Measurements from ENCODE around the gene EFNA5.

Gene EFNA5

DNA sequence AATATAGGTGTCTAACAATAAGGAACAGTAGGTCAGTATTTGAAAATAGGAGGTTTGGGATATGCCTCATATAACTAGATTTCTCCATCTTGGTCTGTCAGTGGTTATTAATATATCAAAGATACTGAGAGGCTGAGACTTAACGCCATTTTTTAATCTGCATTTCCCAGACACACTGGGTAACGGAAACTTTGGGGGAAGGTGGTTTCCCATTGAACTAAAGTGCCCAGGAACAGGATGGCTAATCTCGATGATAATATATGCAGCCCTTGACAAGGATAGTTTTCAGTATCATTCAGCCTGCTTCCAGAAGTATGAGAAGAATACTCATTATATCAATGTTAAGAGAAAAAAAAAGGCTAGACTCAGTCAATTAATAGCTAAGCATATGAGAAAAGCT lies 30.7 kb downstream of the EFNA5 start:
- no peak for DNase-seq

DNA sequence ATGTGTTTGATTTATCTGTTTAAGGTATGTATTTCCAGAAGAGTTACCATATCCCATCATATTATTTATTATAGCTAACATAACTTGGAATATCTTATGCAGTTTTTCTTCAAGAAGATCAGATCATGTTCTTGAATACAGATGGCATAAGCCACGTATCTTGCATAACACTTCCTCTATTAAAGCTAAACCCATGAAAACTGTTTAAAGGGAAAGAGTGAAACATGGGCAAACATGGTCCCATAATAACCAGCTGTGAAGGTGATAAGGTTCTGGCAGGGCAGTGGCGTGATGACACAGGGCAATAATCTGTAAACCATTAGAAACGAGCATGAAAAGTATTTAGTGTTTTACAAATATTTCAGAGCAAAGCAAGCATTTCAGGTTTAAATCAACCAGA lies 34.2 kb downstream of the EFNA5 start:
- DNase-seq = no peak

DNA sequence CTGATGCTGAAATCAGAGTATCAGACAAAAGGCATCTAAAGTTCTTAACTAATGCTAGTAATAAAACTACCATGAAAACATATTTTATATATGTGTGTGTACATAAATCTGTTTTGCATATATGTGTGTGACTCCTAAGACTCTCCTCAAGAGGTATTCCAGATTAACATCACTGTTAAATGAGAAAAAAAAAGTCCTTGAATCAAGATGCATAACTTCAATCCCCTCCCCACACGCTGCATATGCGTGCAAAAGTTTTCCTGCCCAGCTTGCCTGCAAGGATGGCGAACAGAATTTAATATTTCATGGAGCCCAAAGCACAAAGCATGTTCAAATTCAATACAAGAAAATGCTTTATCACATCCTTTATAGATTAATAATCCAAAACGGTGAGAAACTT lies 34.7 kb downstream of the EFNA5 start:
- no peak for DNase-seq

DNA sequence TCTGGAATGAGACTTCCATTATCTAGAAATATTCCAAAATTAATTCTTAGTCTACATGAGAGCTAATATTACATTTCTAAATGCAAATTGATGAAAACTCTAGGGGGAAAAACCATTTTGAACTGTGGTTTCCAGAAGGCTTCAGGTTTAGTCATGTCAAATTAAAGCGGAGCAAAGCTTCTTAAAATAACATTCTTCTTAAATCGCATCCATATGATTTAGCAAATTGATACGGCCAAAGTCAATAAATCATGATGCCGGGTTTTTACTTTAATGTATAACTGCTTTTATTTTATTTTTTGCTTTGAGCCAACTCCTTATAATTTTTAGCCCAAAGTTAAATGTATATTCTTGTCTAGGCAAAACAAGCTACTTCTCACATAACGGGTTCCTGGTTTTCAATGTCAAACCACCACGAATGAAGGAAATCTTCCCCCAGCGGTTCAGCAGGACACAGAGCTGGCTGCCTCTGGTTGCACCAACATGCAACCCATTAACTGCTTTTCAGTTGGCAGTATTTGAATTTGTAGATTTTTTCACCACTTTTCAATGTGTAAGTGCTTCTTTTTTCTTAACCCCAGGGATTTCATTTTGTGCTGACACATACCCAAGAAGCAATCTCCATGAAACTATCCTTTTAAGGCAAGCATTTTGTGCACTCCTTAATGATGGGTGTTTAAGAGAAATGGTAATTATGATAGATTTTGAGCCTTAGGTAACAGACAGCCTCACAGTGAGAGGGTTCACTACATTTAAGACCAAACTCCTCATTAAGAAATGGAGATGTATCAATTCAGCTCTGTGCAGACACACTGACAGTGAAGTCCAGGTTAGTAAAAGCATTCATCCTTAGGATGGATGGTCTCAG lies 35.5 kb downstream of the EFNA5 start:
- DNase-seq = no peak

DNA sequence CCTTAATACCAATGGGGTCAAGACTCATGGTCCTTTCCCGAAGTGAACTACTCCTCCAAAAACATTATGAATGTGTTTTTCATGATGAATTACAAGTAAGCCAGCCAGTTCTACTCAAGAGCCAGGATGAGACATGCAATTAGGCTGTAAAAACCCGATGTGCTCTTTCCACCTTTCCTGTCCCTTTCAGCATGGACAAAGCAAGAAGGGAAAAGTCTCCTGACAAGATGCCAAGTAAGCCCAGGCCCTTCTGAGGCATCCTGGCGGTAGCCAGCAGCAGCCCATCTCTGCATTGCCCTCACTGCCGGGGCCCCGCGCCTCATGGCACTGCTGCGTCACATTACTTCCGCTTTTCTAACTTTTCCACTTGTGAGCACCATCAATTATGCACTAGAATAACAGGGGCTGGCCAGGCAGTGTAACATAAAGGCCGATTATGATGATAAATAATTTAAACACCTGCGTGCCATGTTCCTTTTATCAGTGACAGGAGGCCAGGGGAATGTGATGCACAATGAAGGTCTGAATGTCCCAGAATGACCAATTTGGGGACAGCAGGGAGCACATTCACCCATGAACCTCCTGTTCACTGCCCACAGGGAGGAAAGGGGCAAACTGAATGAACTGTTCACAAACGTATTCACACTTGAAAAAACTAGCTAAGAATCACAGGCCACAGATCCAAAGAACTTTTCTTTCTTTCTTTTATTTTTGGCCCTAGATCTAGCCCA lies 37.4 kb downstream of the EFNA5 start:
- peak in 1 of 2 experiments; percentile 82 for DNase-seq

DNA sequence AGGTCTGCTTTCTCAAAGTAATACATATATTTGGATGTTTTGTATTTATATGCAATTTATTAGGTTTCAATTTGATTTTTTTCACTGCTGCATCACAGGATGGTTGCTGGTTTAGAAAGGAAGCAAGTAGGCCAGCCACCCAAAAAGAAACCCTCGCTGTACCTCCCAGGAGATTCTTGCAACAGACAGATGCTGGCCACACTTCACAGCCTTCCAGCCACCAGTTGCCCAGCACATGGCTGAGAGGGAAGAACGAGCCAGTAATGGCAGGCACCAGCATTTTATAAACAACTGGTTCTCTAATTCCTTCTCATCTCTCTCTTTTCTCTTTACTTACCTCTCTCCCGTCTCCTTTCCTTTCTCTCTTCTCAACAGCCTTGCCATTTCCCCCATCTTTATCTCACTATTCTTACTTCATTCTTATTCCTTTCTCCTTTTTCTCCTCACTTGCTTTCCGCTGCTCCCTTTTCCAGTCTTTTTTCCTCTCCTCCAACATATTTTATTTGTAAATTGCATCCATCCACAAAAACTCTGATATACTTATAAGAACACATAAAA lies 38.9 kb downstream of the EFNA5 start:
- DNase-seq = no peak

DNA sequence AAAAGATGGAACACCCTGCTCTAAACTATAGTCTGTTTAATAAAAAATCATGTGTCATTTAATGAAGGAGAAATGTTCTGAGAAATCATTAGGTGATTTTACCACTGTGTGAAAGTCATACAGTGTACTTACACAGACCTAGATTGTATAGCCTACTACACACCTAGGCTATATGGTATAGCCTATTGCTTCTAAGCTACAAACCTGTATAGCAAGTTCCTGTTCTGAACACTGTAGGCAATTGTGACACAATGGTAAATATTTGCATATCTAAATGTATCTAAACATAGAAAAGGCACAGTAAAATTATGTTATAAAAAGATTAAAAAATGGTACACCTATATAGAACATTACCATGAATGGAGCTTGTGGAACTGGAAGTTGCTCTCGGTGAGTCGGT lies 40.6 kb downstream of the EFNA5 start:
- no peak for DNase-seq

DNA sequence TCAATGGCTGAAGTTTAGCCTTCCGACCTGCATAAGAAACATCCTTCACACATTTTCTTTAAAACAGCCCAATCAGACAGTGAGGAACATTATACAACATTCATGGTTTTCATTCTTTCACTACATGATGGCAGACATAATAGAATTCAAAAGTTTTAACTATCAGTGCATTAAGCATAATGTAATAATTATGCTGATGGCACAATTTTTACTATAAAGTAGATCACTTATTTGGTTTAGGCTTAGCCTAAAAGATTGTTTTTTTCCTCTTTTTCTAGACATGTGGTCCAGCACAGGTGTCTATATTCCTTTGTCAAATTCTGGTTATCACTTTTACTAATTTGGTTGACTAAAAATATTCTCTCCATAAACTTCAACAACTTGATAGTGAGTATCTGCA lies 46.5 kb downstream of the EFNA5 start:
- DNase-seq = no peak

DNA sequence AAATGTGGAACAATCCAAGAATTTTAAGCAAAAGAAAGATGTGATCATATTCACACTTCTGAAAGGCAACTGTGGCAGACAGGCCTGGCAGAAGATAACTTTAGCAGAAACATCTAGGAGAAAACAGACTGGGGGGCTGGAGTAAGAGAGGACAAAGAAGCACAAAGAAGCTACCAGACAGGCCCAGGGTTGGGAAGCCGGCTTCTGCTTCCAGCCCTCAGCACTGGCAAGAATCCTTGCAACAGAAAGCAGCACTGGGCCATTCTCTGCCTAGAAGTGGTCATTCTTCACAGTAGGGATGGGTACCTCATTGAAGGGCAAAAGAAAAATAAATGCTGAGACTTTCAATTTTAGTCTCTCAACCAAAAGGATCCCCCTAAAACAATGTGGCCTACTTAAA lies 49.6 kb downstream of the EFNA5 start:
- no peak for DNase-seq

DNA sequence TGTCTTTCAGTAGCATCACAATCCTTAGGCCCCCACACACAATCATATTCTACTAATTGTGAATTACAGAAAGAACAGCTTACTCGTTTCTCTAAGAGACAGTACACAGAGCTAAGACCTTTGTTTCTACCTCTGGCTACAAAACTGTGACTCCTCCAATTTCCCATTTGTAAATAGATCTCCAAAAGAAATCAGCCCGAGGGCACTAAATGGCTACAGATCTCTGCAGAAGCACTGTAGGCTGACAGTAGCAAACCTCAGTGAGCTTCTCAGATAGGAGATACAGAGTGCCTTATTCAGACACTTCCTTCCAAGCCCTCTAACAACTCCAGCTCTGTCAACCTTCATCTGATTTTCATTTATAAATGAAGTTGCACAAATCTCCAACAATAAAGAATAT lies 51.0 kb downstream of the EFNA5 start:
- no peak for DNase-seq

DNA sequence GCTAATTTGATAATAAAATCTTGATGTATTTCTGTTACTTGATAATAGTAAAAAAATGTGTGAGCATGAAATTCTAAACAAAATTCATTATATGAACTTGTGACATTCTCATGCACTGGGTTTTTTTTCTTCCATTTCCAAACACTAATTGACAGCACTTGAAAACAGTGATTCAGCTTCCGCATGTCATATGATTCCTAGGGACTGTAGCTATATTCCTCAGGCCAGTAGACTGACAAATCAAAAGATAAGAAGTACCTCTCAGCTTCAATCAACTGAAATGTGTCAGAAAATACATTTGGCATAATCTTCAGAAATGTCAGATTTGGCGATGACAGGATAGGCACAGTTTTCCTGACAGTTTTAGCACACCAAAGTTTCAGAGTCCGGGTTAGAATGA lies 52.5 kb downstream of the EFNA5 start:
- peak in 1 of 2 experiments; percentile 5 for DNase-seq

DNA sequence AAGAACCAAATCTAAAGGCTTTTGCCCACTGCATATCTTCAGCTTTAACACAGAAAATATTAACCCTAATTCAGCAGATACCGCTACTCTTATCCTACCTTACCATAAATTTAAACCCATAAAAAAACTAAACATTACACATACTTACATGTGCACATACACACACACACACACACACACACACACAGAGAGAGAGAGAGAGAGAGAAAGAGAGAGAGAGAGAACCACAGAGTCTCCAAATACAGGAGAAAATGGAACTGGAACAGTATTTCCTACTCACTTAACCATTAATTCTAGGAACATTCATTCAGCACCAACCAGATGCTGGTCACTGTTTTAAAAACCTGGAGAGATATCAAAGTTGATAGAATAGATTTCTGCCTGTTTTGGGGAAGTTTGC lies 53.7 kb downstream of the EFNA5 start:
- DNase-seq = no peak

DNA sequence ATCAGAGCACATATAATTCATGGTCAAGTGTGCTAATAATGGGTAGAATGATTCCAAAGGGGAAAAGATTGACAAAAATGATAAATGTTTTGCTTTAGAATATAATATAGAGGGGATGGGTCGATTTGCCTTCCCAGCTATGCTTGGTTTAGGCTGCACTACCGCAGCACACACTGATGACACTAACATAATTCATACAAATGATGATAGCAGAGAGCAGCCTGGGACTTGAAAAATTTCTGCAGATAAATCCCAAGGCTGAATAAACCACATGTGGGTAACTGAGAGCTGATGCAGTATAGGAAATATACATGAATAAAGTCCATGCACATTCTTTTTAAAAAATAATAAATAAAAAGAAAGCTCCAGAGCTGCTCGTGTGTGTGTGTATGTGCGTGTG lies 54.5 kb downstream of the EFNA5 start:
- DNase-seq = no peak

DNA sequence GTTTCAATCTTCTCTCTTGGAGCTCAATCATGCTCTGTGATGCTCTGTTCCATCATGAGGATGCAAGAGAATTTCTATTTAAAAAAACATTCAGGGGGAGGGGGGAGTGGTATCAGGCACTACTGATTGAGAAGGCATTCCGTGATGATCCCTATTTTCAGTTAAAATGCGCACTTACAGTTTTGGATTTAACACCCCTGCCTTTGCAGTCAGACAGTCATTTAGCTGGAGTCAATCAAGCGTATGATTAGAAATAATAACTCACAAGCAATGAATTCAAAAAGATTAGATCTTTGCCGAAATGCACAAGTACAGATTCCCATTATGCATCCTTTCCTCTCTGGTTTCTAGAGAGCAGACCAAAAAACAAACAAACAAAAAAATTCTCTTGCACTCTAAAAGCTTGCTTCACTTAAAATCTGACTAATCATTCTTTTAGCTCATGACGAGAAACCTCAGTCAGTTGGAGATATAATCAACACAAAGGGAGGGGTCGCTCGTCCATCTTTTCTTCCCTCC lies 55.4 kb downstream of the EFNA5 start:
- no peak for DNase-seq

DNA sequence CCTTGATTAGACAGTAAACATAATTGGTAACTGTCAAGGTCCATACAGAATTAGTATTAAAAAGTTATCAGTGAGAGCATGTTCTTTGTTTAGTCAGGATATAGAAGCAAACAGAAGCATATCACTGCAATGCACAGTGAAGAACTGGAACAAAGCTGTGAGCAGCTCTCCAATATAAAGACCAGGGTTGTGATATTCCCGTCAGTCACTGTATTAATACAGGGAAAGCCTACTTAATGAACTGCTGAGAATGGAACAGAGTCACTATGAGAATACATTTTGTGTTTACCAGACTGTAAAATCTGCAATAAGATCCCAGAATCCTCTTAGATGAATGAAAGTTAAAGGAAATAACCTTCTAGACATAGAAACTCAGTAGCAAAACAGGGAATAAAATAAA lies 58.2 kb downstream of the EFNA5 start:
- no peak for DNase-seq

DNA sequence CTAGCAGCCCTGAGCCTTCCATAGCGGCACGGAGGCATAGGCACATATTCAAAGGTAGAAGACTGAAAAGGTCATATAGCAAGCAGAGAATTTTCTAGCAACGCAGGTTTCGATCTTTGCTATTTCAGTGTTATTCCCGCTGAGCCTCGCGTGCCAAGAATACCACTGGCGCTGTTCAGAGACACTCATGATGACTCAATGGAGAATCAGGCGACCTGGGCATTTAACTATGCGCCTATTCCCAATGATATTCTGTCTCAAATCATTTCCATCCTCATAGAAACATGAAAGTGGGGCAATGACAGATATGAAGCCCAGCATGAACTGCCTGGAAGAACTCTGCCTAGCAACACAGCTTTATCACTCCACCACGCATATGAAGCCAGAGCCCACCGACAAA lies 59.9 kb downstream of the EFNA5 start:
- no peak for DNase-seq

DNA sequence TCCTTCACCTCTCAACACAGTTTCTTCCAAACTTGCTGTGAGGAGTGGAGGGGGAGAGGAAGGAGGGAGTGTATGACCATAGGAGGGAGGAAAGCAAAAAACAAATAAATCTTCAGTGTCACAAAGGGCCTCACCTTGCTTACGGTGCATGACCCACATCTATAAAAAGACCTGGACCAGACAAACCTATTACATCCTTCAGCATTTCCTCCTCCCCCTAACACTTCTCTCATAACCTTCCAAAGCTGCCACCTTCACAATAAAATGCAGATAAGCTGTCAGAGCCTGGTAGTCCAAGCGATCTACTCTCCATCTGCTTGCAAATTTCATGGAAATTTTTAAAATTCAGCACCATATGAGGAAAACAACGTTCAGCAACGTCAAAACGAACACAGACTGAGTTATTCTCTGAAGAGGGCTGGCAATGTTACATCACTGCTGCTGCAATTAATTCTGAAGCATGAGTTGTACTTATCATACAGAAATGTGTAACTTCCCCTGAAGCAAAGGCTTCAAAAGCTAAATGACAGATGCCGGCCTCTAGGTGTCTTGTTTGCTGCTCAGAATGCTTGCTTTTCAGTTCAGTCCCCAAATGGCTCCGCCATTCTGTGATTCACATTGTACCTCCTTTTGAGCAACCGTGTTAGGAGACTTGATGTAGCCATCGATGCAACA lies 62.9 kb downstream of the EFNA5 start:
- DNase-seq = peak in 1 of 2 experiments; percentile 39

DNA sequence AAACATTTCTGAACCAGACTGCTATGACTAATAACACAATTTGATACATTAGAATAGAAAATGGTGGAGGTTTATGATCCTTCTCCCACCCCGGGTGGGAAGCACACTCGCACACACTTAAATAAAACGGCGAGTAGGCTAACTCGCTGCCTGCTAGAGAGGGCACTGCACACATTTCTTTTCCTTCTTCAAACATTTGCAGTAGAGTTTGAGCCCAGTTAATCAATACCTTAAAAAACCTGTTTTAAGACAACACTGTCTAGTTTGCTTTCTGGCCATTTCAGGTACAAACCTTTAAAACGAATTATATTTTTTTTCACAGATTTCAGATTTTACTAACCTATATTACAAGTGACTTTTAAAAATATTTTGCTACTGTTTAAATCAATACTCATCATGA lies 63.5 kb downstream of the EFNA5 start:
- DNase-seq = no peak

DNA sequence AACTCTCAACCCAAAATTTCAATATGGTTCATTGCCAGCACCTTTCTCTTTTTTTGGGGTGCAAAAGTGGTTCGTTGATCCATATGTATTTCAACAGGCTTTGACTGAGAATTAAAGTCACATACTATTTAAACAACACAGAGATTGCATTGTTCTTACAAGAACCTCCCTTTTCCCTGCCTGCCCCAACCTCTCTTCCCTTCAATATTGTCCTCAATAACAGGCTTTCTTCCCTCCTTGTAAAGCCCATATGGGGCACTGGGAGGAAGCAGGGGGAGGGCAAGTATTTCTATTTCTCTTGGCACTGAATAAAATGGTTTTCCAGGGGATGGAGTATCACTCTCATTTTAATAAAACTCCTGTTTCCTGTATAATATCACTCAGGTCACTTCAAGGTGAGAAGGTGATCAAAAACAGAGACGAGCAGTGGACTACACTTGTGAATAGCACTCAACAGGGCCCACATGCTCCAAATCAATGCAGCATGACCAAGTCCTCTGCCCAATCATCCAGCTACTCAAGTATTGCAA lies 65.1 kb downstream of the EFNA5 start:
- no peak for DNase-seq

DNA sequence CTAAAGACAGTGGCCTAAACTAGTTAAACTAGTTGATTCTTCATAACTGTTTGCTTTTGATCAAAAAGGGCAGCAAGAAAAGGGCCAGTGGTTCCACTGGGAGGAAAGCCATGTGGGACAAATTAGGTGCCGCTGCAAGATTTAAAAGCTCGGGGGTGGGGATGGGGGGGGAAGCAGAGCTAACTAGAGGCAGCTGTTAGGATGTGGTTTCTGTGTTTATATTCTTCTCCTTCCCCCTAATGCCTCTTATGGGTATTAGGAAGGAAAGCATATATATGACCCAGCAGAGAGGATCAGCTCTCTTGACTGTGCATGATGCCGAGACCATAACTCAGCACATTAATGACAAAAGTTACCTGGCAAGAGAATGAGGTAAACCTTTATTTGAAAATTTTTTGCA lies 65.7 kb downstream of the EFNA5 start:
- no peak for DNase-seq

DNA sequence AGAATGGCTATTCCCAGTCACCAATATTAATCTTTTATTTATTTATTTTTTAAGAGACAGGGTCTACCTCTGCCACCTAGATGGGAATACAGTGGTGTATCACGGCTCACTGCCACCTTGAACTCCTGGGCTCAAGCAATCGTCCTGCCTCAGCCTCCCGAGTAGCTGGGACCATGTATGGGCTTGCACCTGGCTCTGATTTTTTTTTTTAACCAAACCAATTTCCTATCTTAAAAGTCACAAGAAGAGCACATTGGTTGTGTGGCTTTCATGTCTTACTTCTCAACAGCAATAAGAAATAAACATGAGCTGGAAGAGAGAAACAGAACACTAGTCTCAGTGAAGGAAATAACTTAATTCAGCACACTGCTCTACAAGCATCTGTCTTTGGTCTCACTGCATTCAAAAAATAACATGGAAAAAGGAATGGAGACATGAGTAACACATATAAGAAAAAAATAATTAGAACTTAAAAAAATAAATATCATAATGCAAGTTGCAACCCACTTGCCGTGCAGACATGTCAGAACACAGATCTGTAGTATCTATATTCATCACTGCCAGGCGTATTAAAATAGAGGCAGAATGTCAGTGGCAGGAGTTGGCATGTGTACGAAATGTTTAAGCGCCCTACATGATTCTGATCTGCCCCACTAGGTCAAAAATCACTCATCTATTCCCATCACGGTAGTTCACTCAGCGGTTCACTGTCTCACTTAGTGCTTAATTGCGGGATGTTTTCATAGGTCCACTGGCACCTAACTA lies 66.4 kb downstream of the EFNA5 start:
- DNase-seq = no peak

DNA sequence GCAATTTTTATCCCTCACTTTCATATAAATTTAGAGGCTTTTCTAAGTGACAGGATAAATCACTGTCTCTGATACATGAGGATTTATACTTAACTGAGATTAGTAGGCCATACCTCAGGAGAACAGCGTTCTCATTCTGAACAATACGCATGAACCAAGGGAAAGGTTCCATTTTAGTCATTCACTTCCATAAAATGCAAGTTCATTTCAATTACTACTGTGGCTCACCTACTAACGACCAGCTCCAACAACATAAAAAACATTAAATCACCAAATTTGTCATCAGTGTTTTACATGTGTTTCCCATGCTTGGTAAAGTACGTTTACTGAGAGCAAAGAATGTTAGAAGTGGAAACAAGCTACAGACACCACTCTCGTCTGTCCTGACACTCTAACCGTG lies 67.4 kb downstream of the EFNA5 start:
- DNase-seq = no peak
